Natural killer cell (primary cell): Measurements from ENCODE around the gene OPRL1. TPM values are rescaled to one million over a fixed set of nuclear protein-coding genes. Genes with fewer than 3 reads are reported as not detected.

Source experiments
- ATAC-seq, 3 donors: fragments of 150-1000 bp in 2 of 3; fragments of 200-7000 bp in 1 of 3; cut with Tn5 transposase; 1 replicate in 1 of 3; 2 replicates in 2 of 3; pipeline ENCODE4 v1.10.0; 2021; ENCODE audit warnings: mild to moderate bottlenecking in 2 of 3, moderate library complexity in 2 of 3
- DNase-seq, 2 donors: peaks; one replicate each; pipeline versions ENCODE4 v3.0.0 to v3.0.0-alpha.2; 2013 to 2021; ENCODE audit warnings: mixed read lengths in 1 of 2
- H3K27ac ChIP-seq: one replicate; pipeline ENCODE4 v1.5.1; 2013; ENCODE audit warnings: mild to moderate bottlenecking, low read length
- H3K27me3 ChIP-seq: one replicate; pipeline ENCODE4 v1.6.1; 2013; ENCODE audit warnings: low read length; ENCODE audit not compliant: control insufficient read depth, insufficient read depth
- H3K36me3 ChIP-seq: one replicate; pipeline ENCODE4 v1.6.1; 2013; ENCODE audit warnings: low read length; ENCODE audit not compliant: control insufficient read depth, insufficient read depth
- H3K4me1 ChIP-seq: one replicate; pipeline ENCODE4 v1.6.1; 2013; ENCODE audit warnings: low read length; ENCODE audit not compliant: control insufficient read depth, insufficient read depth
- H3K4me3 ChIP-seq: one replicate; pipeline ENCODE4 v1.5.1; 2013; ENCODE audit warnings: low read length
- H3K9me3 ChIP-seq: one replicate; pipeline ENCODE4 v1.6.1; 2013; ENCODE audit warnings: low read length; ENCODE audit not compliant: control insufficient read depth, insufficient read depth
- H3K27ac Mint-ChIP-seq, 2 donors: one replicate each; pipeline ENCODE4 v1.8.0; 2022; ENCODE audit warnings: mild to moderate bottlenecking in 2 of 2, mixed read lengths in 2 of 2, moderate library complexity in 1 of 2
- H3K27me3 Mint-ChIP-seq, 2 donors: one replicate each; pipeline ENCODE4 v1.8.0; 2022; ENCODE audit warnings: low read depth in 2 of 2, mixed read lengths in 2 of 2
- H3K36me3 Mint-ChIP-seq: one replicate; pipeline ENCODE4 v1.8.0; 2022; ENCODE audit warnings: mixed read lengths
- H3K4me1 Mint-ChIP-seq, 2 donors: one replicate each; pipeline ENCODE4 v1.8.0; 2022; ENCODE audit warnings: mixed read lengths in 2 of 2
- H3K4me3 Mint-ChIP-seq: one replicate; pipeline ENCODE4 v1.8.0; 2022; ENCODE audit warnings: mild to moderate bottlenecking, moderate library complexity, mixed read lengths
- H3K9me3 Mint-ChIP-seq, 2 donors: one replicate each; pipeline ENCODE4 v1.8.0; 2022; ENCODE audit warnings: mixed read lengths in 2 of 2
- WGBS: methylation state at CpG from one replicate; pipeline ENCODE4 v1.1.7; 2013; ENCODE audit warnings: missing lambda C conversion rate; ENCODE audit not compliant: insufficient coverage; 5-methylcytosine and 5-hydroxymethylcytosine counted together
- intact Hi-C: fragments of 100-400 bp; cut with micrococcal nuclease; formaldehyde crosslinking; loops from one replicate; pipeline ENCODE4 v1.14.2; 2022
- total RNA-seq, 4 donors: library from RNA; stranded (reverse); fragments of 120-200 nt in 1 of 4; gene quantifications; one replicate each; pipeline versions ENCODE4 v1.2.3 to v1.2.4, GENCODE V29; 2013 to 2022
- TF ChIP-seq, protein P1 (sequence below): fragments of 200-600 bp; IDR thresholded peaks from one replicate; pipeline ENCODE4 v1.8.0; 2022; ENCODE audit warnings: antibody characterized with exemption

Gene OPRL1
- total RNA-seq, 3 donors from 2014 or later (not counting 1 experiment from before 2014, with no cell fraction given): 1.2 to 2.2 (median 1.4) TPM

DNA sequence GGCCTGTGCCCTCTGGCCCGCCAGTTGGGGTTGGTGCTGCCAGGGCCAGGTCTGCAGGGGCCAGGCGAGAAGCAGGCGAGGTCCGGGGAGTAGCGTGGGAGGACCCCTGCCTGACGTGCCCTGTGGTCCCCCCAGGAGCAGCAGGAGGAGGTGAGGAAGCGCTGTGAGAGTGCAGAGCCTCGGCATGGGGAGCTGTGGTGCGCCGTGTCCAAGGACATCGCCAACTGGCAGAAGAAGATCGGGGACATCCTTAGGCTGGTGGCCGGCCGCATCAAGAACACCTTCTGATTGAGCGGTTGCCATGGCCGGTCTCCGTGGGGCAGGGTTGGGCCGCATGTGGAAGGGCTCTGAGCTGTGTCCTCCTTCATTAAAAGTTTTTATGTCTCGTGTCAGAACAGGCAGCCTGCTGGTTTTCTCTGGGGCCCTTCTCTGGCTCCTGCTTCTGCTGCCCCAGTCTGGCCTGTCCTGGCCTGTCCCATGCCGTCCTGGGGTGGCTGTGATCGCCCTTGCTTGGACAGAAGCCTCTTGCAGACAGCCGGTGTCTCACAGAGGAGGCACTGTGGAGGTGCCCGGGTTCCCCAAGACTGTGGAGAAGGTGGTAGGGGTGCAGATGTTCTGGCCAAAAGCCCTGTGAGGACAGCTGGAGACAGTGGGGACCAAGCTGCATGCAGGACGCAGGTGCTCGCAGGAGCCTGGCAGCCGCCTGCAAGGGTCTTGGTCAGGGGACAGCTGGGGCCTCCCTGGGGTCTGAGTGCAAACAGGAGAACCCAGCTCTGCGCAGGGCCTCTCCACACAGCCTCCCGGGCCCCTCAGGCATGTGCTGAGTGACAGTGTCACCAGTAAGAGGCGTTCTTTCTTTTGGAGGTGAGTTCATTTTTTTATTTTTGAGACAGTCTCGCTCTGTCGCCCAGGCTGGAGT is 46.9 kb upstream of the OPRL1 start:
- Mint-ChIP-seq H3K4me1 (peaks cover 5% of the 10 kb centered on the region in 2 donors), H3K9me3 (no peaks in the 10 kb centered on the region), H3K27me3 (peaks cover 7 to 9% of the 10 kb centered on the region in 2 donors), H3K27ac (peak overlapping the region in 1 of 2 donors; percentile 65), H3K4me3 (no peak overlapping the region), H3K36me3 (no peaks in the 10 kb centered on the region)
- H3K4me1 ChIP-seq: peaks cover 36% of the 10 kb centered on the region
- H3K27me3 ChIP-seq: peaks cover 16% of the 10 kb centered on the region
- H3K36me3 ChIP-seq: peaks cover 50% of the 10 kb centered on the region
- no peak overlapping the region for H3K4me3 ChIP-seq
- no peaks in the 10 kb centered on the region for H3K9me3 ChIP-seq
- WGBS: 94% methylated on average over 31 of the region's 31 CpGs
- intact Hi-C loops: no loop called here
- DNase-seq (no peak), ATAC-seq (peak in 1 of 3 donors; percentile 6)
- TF ChIP-seq, protein P1, sequence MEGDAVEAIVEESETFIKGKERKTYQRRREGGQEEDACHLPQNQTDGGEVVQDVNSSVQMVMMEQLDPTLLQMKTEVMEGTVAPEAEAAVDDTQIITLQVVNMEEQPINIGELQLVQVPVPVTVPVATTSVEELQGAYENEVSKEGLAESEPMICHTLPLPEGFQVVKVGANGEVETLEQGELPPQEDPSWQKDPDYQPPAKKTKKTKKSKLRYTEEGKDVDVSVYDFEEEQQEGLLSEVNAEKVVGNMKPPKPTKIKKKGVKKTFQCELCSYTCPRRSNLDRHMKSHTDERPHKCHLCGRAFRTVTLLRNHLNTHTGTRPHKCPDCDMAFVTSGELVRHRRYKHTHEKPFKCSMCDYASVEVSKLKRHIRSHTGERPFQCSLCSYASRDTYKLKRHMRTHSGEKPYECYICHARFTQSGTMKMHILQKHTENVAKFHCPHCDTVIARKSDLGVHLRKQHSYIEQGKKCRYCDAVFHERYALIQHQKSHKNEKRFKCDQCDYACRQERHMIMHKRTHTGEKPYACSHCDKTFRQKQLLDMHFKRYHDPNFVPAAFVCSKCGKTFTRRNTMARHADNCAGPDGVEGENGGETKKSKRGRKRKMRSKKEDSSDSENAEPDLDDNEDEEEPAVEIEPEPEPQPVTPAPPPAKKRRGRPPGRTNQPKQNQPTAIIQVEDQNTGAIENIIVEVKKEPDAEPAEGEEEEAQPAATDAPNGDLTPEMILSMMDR: no peak
- H3K27ac ChIP-seq: no peak overlapping the region

DNA sequence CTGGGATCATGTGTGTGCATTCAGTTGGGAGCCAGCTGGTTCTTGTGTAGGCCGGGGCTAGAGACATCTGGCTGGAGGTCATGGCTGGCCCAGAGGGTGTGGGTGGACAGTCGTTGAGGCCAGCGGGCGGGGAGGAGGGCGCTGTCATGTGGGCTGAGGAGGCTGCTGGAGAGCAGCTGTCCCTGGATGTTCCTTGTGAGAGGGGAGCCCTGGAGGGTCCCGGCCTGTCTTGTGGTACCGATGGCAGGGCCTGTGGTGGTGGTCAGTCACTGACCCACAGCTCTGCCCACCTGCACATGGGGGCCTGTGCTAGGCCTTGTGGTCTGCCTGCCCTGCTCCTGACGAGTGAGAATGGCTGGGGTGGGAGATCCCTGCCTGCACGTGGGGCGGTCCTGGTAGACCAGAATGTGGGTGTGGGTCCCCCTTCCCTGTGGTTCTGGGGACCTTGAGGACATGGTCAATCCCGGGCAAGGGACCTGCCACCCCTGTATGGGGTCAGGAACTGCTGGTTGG is 45.8 kb upstream of the OPRL1 start:
- Mint-ChIP-seq H3K27ac (no peak overlapping the region), H3K36me3 (no peaks in the 10 kb centered on the region), H3K4me1 (peaks cover 5 to 11% of the 10 kb centered on the region in 2 donors), H3K9me3 (no peaks in the 10 kb centered on the region), H3K27me3 (peaks cover 7 to 9% of the 10 kb centered on the region in 2 donors), H3K4me3 (no peak overlapping the region)
- Histone ChIP-seq H3K27ac (no peak overlapping the region), H3K4me1 (peaks cover 45% of the 10 kb centered on the region), H3K27me3 (peaks cover 16% of the 10 kb centered on the region), H3K9me3 (no peaks in the 10 kb centered on the region), H3K4me3 (no peak overlapping the region), H3K36me3 (peaks cover 40% of the 10 kb centered on the region)
- DNase-seq: no peak
- TF ChIP-seq, protein P1: no peak
- 95% methylated on average over 11 of the region's 11 CpGs for WGBS
- intact Hi-C loops: no loop called here
- no peak for ATAC-seq

DNA sequence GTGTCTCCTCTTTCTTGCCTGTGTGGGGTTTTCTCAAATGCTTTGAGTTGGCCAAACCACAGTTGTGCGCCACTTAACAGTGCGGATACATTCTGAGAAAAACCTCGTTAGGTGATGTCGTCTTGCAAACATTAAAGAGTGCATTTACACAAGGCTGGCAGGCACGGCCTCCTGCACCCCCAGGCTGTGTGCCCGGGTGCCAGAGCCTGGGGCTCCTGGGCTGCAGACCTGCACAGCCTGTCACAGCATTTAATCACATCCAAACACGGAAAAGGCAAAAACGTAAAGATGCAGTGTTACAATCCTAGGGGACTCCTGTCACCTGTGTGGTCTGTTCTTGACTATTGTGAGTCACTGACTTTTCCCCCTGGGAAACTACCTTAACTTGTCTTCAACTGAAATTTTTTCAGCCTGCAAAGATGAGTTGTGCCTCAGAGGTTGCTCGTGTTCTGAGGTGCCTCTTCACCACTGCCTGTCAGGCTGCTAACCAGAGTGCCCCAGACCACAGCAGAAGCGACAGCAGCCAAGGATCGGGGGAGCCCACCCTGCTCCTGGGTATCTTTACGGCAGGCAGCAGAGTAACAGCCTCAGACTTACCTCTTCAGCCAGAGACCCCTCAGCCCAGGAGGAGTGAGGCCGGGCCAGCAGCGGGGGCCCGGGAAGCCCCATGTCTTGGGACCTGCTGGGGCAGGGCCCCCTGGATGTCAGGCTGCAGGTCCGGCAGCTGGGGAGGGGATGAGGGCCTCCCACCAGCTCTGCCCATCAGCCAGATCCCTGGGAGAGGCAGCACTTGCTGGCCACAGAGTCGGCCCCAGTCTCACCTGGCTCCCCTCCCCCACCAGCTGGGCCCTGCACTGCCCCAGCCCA is 44.6 kb upstream of the OPRL1 start:
- Histone ChIP-seq H3K4me1 (peaks cover 54% of the 10 kb centered on the region), H3K27me3 (peaks cover 28% of the 10 kb centered on the region), H3K27ac (no peak overlapping the region), H3K4me3 (no peak overlapping the region), H3K36me3 (peaks cover 27% of the 10 kb centered on the region), H3K9me3 (no peaks in the 10 kb centered on the region)
- TF ChIP-seq, protein P1: no peak
- no peak overlapping the region for H3K27ac Mint-ChIP-seq
- intact Hi-C loops: loop anchor here (5.0 kb wide), 1 partner anchor 123 kb away; no protein-coding TSS in a partner anchor
- no peak overlapping the region for H3K4me3 Mint-ChIP-seq
- ATAC-seq (no peak), DNase-seq (peak in 1 of 2 donors; percentile 67)
- WGBS: 62% methylated on average over 17 of the region's 17 CpGs
- no peaks in the 10 kb centered on the region for H3K36me3 Mint-ChIP-seq
- no peaks in the 10 kb centered on the region for H3K9me3 Mint-ChIP-seq
- peaks cover 7 to 13% of the 10 kb centered on the region in 2 donors for H3K27me3 Mint-ChIP-seq
- peaks cover 5 to 11% of the 10 kb centered on the region in 2 donors for H3K4me1 Mint-ChIP-seq
